Right kidney (tissue), 1 donor: ENCODE data around the gene CRYGA.
"Not testable (repeated sequence)": the region's sequence is repeated elsewhere in the genome, so short reads cannot be mapped to it uniquely, and the experiment has no call there.

ENCODE experiments used
- DNase-seq: peaks from one replicate; pipeline ENCODE4 v3.0.0-alpha.2; 2016

Gene CRYGA

GRCh38 chr2:208164951-208165755, 1.8 kb upstream of the CRYGA start:
- DNase-seq = no peak

- DNase-seq = no peak
Measured at GRCh38 chr2:208156439-208156838, 7.0 kb downstream of the CRYGA start.

GRCh38 chr2:208153156-208153555, 10.2 kb downstream of the CRYGA start:
- no peak for DNase-seq

- no peak for DNase-seq
Measured at GRCh38 chr2:208150956-208151355, 12.4 kb downstream of the CRYGA start.

GRCh38 chr2:208150094-208150493, 13.3 kb downstream of the CRYGA start:
- no peak for DNase-seq

- DNase-seq = no peak
Measured at GRCh38 chr2:208148803-208149202, 14.6 kb downstream of the CRYGA start.

GRCh38 chr2:208147759-208148158, 15.6 kb downstream of the CRYGA start:
- no peak for DNase-seq

- DNase-seq = no peak
Measured at GRCh38 chr2:208147008-208147407, 16.4 kb downstream of the CRYGA start.

- no peak for DNase-seq
Measured at GRCh38 chr2:208146006-208146405, 17.4 kb downstream of the CRYGA start, which contains the start of gene CRYGB. Gene CRYGB (minus strand): TSS chr2:208146158. CDS start chr2:208146120, 38 bp downstream.

- DNase-seq = no peak
Measured at GRCh38 chr2:208142925-208143799, 20.2 kb downstream of the CRYGA start.

- no peak for DNase-seq
Measured at GRCh38 chr2:208142240-208142924, 21.0 kb downstream of the CRYGA start.

GRCh38 chr2:208139447-208139846, 23.9 kb downstream of the CRYGA start:
- no peak for DNase-seq

- not testable (repeated sequence) for DNase-seq
Measured at GRCh38 chr2:208138334-208138733, 25.1 kb downstream of the CRYGA start.

- DNase-seq = no peak
Measured at GRCh38 chr2:208136716-208137094, 26.7 kb downstream of the CRYGA start.

GRCh38 chr2:208135794-208136715, 27.3 kb downstream of the CRYGA start:
- no peak for DNase-seq

- no peak for DNase-seq
Measured at GRCh38 chr2:208134928-208135586, 28.3 kb downstream of the CRYGA start.

GRCh38 chr2:208130712-208131110, 32.7 kb downstream of the CRYGA start:
- no peak for DNase-seq

- no peak for DNase-seq
Measured at GRCh38 chr2:208129744-208130711, 33.4 kb downstream of the CRYGA start, which contains the start of gene CRYGC. Gene CRYGC (minus strand): TSS chr2:208129828. CDS start chr2:208129792, 36 bp downstream.

GRCh38 chr2:208128136-208128535, 35.3 kb downstream of the CRYGA start:
- no peak for DNase-seq

- DNase-seq = no peak
Measured at GRCh38 chr2:208127090-208127489, 36.3 kb downstream of the CRYGA start.
